ENCODE results near the gene PODXL2.

GRCh38 chr3:127673191-127674100 is 44.5 kb downstream of the PODXL2 start:
- TF ChIP-seq CTCF (IDR thresholded peaks at IDR 0.05; ENCODE audit: insufficient read depth, low read depth, low read length) (no peak), EZH2 (IDR thresholded peaks at IDR 0.05; ENCODE audit: insufficient read depth, low read length) (no peak)

Data from astrocyte (in vitro differentiated cells and primary cell).